ENCODE results near the gene RNF10.
"Not testable (repeated sequence)": the region's sequence is repeated elsewhere in the genome, so short reads cannot be mapped to it uniquely, and the experiment has no call there.

Gene RNF10

DNA sequence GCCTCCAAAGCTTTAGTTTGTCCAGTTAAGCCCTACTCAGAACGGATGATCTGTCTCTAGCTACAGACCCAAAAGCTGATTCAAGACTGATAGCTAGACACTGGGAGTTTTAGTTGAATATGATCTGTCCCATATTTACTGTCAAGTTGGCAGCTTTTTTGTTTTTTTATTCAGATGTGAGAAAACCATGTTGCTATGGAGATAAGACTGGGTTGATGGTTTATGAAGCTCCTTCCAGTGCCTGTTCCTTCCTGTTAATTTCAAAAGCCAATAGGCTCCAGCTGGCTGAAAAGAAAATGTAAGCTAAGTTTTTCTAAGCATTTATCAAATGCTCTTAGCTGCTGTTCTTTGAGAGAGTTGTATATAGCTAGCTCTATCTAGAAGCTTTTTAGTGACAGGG is 33.6 kb upstream of the RNF10 start:
- no peaks in the 10 kb centered on the region for H3K9me3 Mint-ChIP-seq
- no peaks in the 10 kb centered on the region for H3K27me3 Mint-ChIP-seq
- ATAC-seq (ENCODE audit: low read depth) (no peak), DNase-seq (ENCODE audit: low spot score in 2 of 2) (no peak)
- peaks cover 15% of the 10 kb centered on the region for H3K4me1 Mint-ChIP-seq
- H3K27ac Mint-ChIP-seq = no peak overlapping the region
- peaks cover 18% of the 10 kb centered on the region for H3K36me3 Mint-ChIP-seq
- H3K4me3 Mint-ChIP-seq = no peak overlapping the region

DNA sequence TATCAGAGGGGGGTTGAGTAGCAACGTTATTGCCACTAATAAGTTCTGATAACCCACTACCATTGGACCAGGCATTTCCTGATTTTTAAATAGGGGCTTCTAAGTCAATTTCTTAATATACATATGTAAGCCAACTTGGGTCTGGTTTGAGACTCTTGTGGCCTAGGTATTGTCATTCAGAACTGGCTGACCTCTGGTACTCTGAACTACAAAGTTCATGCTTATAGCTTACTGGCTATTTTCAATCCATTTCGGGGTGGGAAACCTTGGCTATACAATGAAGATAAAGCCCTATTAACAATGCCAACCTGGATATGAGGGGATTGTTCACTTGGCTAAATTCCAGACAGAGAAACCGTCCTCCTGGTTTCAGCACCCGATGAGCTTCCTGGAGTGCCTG is 29.6 kb upstream of the RNF10 start:
- Mint-ChIP-seq H3K9me3 (no peaks in the 10 kb centered on the region), H3K27me3 (no peaks in the 10 kb centered on the region), H3K4me1 (no peaks in the 10 kb centered on the region), H3K36me3 (peaks cover 22% of the 10 kb centered on the region), H3K27ac (no peak overlapping the region), H3K4me3 (no peak overlapping the region)
- no peak for ATAC-seq (ENCODE audit: low read depth)
- no peak for DNase-seq (ENCODE audit: low spot score in 2 of 2)

DNA sequence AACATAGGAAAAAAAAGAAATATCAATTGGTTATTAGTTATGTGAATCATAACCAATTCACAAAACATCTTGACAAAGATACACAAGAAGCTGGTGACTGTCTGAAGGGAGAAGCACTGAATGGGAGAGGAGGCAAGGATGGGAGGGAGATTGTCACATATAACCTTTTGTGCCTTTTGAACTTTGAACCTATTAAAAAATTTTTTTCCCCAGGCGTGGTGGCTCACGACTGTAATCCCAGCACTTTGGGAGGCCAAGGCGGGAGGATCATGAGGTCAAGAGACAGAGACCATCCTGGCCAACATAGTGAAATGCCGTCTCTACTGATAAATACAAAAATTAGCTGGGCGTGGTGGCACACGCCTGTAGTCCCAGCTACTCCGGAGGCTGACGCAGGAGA is 25.6 kb upstream of the RNF10 start:
- Mint-ChIP-seq H3K4me3 (no peak overlapping the region), H3K27me3 (no peaks in the 10 kb centered on the region), H3K9me3 (no peaks in the 10 kb centered on the region), H3K27ac (no peak overlapping the region), H3K36me3 (peaks cover 25% of the 10 kb centered on the region), H3K4me1 (no peaks in the 10 kb centered on the region)
- DNase-seq (ENCODE audit: low spot score in 2 of 2) = no peak
- ATAC-seq (ENCODE audit: low read depth) = no peak

DNA sequence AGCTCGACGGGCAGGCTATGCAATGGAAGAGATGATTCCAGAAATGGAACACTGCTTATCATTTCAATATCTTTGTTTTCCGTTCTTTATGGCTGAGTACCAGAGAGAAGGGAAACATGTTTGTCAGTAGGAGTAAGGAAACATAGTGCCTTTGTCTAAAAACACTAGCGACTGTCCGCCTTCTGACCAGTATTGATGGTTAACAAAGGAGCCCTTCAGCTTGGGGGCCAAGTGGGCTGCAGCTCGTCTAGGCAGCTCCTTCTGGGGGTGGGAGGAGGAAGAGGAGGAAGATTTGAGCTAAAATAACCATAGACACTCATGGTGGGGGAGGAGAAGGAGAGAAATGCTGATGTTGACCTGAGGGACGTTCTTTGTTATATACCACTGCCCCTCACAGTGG is 20.2 kb upstream of the RNF10 start:
- no peaks in the 10 kb centered on the region for H3K4me1 Mint-ChIP-seq
- no peaks in the 10 kb centered on the region for H3K9me3 Mint-ChIP-seq
- DNase-seq (ENCODE audit: low spot score in 2 of 2) = no peak
- no peak overlapping the region for H3K27ac Mint-ChIP-seq
- no peaks in the 10 kb centered on the region for H3K27me3 Mint-ChIP-seq
- peaks cover 20% of the 10 kb centered on the region for H3K36me3 Mint-ChIP-seq
- H3K4me3 Mint-ChIP-seq = no peak overlapping the region
- ATAC-seq (ENCODE audit: low read depth) = no peak

DNA sequence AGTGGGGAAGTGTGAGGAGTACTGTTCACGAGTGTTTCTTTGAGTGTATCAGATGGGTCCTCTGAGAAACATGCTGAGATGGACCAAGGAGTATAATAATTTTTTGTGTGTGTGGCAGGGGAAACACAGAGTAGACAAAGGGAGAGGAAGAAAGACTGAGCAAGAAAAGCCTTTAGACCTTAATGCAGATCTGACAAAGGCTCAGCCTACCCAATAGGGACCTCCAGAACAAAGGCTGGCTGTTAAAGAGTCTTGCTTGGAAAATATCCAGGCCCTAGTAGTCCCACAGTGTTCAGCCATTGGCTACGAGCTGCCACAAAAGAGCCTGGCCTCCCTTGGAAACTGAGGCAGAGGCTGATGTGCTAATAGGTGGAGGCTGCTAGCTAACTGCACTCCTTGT is 18.7 kb upstream of the RNF10 start:
- ATAC-seq (ENCODE audit: low read depth) (no peak), DNase-seq (ENCODE audit: low spot score in 2 of 2) (no peak)
- no peak overlapping the region for H3K4me3 Mint-ChIP-seq
- H3K36me3 Mint-ChIP-seq = peaks cover 15% of the 10 kb centered on the region
- H3K4me1 Mint-ChIP-seq = no peaks in the 10 kb centered on the region
- H3K9me3 Mint-ChIP-seq = no peaks in the 10 kb centered on the region
- no peak overlapping the region for H3K27ac Mint-ChIP-seq
- no peaks in the 10 kb centered on the region for H3K27me3 Mint-ChIP-seq

DNA sequence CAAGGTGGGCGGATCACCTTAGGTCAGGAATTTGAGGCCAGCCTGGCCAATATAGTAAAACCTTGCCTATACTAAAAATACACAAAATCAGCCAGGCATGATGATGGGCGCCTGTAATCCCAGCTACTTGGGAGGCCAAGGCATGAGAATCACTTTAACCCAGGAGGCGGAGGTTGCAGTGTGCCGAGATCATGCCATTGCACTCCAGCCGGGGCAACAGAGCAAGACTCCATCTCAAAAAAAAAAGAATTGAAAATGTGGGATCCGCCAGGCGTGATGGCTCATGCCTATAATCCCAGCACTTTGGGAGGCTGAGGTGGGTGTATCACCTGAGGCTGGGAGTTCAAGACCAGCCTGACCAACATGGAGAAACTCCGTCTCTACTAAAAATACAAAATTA is 14.8 kb upstream of the RNF10 start:
- H3K27ac Mint-ChIP-seq; H3K4me3 Mint-ChIP-seq; H3K27me3 Mint-ChIP-seq; ATAC-seq (ENCODE audit: low read depth); DNase-seq (ENCODE audit: low spot score in 2 of 2); H3K4me1 Mint-ChIP-seq; H3K36me3 Mint-ChIP-seq; H3K9me3 Mint-ChIP-seq: not testable (repeated sequence)

DNA sequence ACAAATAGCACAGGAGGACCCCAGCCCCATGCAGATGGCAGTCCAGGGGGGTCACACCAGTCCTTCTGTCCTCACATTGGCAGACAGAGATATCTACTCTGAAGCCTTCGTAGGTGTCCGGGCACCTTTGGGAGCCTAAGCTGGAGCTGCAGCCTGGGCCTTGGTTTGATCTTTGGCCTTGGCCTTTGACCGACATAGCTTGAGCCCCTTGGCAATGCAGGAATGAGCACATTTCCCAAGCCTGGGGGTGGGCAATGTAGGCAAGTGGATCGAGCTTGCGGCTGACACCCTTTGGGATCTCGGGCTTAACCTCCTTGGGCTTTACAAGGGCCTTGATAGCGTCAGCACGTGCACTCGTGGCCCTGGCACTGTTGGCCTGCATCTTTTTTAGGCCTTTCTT is 11.6 kb upstream of the RNF10 start:
- DNase-seq (ENCODE audit: low spot score in 2 of 2) = no peak
- Mint-ChIP-seq H3K27ac (no peak overlapping the region), H3K27me3 (no peaks in the 10 kb centered on the region), H3K4me3 (no peak overlapping the region), H3K9me3 (no peaks in the 10 kb centered on the region), H3K36me3 (peaks cover 1% of the 10 kb centered on the region), H3K4me1 (peaks cover 3% of the 10 kb centered on the region)
- no peak for ATAC-seq (ENCODE audit: low read depth)

DNA sequence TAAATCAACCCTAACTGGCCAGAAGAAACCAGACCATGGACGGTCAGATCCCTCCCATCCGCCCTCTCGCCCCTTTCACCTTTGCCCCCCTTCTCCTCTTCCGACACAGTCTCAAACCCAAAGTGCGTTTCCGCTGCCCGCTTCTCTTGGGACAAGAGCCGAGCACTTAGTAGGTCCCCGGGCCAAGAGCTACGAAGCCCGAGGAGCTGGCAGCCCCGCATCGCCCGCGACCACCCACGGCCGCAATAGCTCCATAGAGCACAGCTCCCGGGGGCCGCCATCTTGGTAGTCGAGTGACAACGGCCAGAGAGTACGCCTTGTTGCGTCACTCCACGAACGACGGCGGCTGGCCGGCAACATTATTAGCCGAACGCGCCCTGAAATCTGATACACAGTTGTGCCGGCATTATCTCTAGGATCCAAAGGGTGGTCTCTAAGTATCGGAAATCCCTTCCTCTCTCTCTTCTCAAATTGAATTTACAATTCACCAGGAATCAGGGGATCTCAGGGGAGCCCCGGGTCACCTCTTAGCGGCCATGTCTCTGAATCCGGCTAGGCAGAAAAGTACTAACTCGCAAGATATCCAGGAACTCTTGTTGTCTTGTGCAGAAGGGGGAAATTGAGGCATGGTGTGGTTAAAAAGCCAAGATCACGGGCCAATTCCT is 5.2 kb upstream of the RNF10 start, which contains the start of gene COQ5:
Gene COQ5, minus strand, starts transcription at position 298 of the 665 bp plus-strand sequence. Its CDS starts 17 bp downstream, at position 281.
- no peaks in the 10 kb centered on the region for H3K9me3 Mint-ChIP-seq
- H3K4me3 Mint-ChIP-seq = peak within 1 kb of the TSS; percentile 100
- H3K36me3 Mint-ChIP-seq = no peaks in the 10 kb centered on the region
- H3K27ac Mint-ChIP-seq = peak within 1 kb of the TSS; percentile 98
- ATAC-seq (ENCODE audit: low read depth) = peak; percentile 97
- H3K4me1 Mint-ChIP-seq = peaks cover 15% of the 10 kb centered on the region
- H3K27me3 Mint-ChIP-seq = no peaks in the 10 kb centered on the region
- peak; percentile 77 to 82 for DNase-seq (ENCODE audit: low spot score in 2 of 2)

DNA sequence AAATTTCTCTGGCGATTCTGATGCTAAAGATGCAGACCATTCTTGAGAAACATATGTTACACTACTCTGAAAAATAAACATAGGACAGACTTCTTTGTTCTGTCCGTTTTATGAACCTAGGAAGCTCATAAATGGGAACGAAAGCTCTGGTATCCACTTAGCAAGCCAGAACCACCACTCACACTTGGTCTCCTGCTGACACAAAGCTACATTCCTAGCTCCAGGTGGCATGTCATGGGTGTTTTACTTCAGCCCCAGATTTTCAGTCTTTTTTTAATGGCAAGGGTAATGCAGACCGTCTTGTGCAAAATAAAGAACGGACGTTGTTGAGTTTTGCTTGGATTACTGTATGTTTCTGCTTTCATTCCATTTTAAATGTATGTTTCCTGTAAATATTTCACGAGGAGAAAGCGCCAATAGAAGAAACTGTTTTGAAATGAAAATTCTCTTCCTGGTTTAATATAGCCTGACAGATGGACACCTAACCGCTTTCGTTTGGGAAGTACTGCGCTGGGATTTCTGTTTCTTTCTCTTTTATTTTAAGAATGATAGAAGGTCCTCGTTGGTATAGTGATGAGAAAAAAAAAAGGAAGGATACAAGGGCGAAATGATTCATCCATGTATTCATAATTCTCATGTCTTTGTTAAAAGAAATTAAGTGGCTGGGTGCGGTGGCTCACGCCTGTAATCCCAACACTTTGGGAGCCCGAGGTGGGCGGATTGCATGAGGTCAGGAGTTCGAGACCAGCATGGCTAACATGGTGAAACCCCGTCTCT is 4.3 kb upstream of the RNF10 start:
- ATAC-seq (ENCODE audit: low read depth) (no peak), DNase-seq (ENCODE audit: low spot score in 2 of 2) (no peak)
- H3K27me3 Mint-ChIP-seq = no peaks in the 10 kb centered on the region

DNA sequence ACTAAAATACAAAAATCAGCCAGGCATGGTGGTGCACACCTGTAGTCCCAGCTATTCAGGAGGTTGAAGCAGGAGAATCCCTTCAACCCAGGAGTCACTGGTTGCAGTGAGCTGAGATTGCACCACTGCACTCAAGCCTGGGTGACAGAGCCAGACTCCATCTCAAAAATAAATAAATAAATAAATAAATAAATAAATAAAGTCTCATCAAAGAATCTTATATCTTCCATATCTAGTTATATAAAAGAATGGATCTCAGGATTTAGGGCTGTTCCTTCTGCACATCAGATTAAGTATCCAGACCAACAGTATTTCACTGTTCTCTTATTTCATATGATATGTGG is 3.8 kb upstream of the RNF10 start:
- not testable (repeated sequence) for H3K27me3 Mint-ChIP-seq; H3K36me3 Mint-ChIP-seq; DNase-seq (ENCODE audit: low spot score in 2 of 2); H3K9me3 Mint-ChIP-seq; ATAC-seq (ENCODE audit: low read depth); H3K27ac Mint-ChIP-seq
- peaks cover 17% of the 10 kb centered on the region for H3K4me1 Mint-ChIP-seq
- peak overlapping the region; percentile 100 for H3K4me3 Mint-ChIP-seq

More for the DNA sequence above, 4.3 kb upstream of the RNF10 start:
- Mint-ChIP-seq H3K36me3 (no peaks in the 10 kb centered on the region), H3K4me1 (peaks cover 17% of the 10 kb centered on the region), H3K27ac (peak overlapping the region; percentile 98), H3K4me3 (peak overlapping the region; percentile 100), H3K9me3 (no peaks in the 10 kb centered on the region)

DNA sequence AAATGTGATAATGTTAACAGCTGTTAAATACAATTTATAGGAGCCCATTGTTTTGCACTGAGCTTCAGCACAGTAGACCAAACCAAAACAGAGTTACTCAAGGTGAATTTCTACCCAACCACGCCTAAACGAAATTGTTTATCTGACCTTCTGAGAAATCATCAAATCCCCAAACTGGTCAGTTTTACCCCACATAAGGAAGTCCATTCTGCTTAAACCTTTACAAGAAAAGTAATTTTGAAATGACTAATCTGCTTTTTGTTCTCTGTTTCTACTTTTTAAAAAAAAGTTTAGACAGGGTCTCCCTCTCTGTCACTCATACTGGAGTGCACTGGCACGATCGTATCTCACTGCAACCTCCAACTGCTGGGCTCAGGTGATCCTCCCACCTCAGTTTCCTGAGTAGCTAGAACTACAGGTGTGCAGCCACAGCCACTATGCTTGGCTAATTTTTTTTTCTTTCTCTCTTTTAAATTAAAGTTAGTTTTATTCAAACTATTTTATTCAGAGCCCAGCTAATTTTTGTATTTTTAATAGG is 1.4 kb upstream of the RNF10 start:
- Mint-ChIP-seq H3K27me3 (no peaks in the 10 kb centered on the region), H3K9me3 (no peaks in the 10 kb centered on the region), H3K4me3 (no peak overlapping the region), H3K4me1 (peaks cover 26% of the 10 kb centered on the region), H3K36me3 (no peaks in the 10 kb centered on the region), H3K27ac (no peak overlapping the region)
- ATAC-seq (ENCODE audit: low read depth) (no peak), DNase-seq (ENCODE audit: low spot score in 2 of 2) (no peak)

DNA sequence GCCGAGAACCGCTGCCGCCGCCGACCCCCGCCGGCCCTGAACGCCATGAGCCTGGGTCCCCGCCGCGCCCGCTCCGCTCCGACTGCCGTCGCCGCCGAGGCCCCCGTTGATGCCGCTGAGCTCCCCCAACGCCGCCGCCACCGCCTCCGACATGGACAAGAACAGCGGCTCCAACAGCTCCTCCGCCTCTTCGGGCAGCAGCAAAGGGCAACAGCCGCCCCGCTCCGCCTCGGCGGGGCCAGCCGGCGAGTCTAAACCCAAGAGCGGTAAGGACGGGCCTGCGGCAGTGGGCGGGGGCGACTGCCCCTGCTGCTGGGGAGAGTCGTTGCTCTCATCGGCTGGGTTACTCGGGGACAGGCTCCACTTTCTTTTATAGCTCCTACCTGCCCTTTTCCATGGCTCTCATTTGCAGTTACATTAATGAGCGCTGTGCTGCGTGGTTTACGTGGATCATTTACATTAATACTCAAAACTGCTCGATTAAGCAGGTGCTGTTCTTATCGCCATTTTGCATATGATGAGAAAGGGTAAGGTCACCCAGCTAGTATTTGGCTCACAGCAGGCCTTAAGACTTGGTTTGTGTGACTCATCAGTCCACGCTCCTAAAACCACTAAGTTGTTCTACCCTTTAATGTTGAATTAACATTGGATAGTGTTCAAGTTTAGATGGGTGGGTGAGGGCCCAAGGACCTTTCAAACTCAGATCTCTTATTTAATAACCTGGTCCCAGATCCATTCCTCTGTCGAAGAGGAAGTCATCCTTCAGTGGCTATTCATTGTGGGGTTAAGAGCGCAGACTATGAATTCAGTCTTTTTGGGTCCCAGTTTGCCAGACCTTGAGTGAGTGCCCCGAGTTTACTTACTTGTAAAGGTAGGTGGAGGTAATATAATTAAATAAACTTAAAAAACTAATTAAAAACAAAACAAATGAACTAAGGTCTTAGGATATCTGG is 823 bp downstream of the RNF10 start:
- Mint-ChIP-seq H3K27ac (peak overlapping the region; percentile 92), H3K9me3 (no peaks in the 10 kb centered on the region), H3K36me3 (no peaks in the 10 kb centered on the region), H3K4me1 (peaks cover 33% of the 10 kb centered on the region), H3K4me3 (peak overlapping the region; percentile 97), H3K27me3 (no peaks in the 10 kb centered on the region)
- DNase-seq (ENCODE audit: low spot score in 2 of 2) (peak; percentile 41 to 75), ATAC-seq (ENCODE audit: low read depth) (peak; percentile 67)

DNA sequence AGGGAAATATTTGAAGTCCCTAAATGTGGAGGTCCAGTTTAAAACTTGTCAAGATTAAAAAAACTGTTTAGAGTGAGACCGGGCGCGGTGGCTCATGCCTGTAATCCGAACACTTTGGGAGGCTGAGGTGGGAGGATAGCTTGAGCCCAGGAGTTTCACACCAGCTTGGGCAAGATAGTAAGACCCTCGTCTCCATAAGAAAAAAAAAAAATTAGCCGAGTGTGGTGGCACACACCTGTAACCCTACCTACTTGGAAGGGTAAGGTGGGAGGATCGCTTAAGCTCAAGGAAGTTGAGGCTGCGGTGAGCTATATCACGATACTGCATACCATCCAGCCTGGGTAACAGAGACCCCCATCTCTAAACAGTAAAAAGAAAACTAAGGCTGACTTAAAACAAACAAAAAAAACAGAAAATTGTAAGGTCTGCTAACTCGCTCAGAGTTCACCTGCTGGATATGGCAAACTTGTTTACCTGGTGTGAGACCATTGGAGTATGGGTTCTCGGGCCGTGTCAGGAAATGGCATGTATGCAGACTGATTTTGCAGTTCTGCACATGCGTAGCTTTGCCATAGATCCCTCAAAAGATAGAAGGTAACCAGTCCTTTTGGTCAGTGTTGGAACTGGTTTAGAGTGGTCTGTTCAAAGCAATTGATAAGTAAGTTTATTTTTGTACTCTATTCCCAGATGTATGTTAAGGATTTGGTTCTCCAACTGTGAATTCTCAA is 2.1 kb downstream of the RNF10 start:
- H3K36me3 Mint-ChIP-seq = no peaks in the 10 kb centered on the region
- no peaks in the 10 kb centered on the region for H3K9me3 Mint-ChIP-seq
- H3K4me1 Mint-ChIP-seq = peaks cover 36% of the 10 kb centered on the region
- H3K27ac Mint-ChIP-seq = peak overlapping the region; percentile 77
- no peak for ATAC-seq (ENCODE audit: low read depth)
- H3K4me3 Mint-ChIP-seq = peak overlapping the region; percentile 86
- DNase-seq (ENCODE audit: low spot score in 2 of 2) = no peak
- H3K27me3 Mint-ChIP-seq = no peaks in the 10 kb centered on the region

Measured in memory B cell (primary cell).